PC-9 (cell line): ENCODE measurements around the gene MMAB.

Source experiments
- EZH2 ChIP-seq: fragments of 200-600 bp; sonication (generic); IDR thresholded peaks from 2 replicates; pipeline ENCODE4 v1.8.0; 2017; ENCODE audit warnings: antibody characterized with exemption, low read depth
- TF ChIP-seq, protein P1 (sequence below): fragments of 200-600 bp; sonication (generic); conservative IDR thresholded peaks from 2 replicates; pipeline ENCODE4 v1.6.1; 2017; ENCODE audit warnings: mixed run types, antibody characterized with exemption, mild to moderate bottlenecking, moderate library complexity

GRCh38 chr12:109594556-109595317 is 21.4 kb upstream of the MMAB start:
- TF ChIP-seq, protein P1, sequence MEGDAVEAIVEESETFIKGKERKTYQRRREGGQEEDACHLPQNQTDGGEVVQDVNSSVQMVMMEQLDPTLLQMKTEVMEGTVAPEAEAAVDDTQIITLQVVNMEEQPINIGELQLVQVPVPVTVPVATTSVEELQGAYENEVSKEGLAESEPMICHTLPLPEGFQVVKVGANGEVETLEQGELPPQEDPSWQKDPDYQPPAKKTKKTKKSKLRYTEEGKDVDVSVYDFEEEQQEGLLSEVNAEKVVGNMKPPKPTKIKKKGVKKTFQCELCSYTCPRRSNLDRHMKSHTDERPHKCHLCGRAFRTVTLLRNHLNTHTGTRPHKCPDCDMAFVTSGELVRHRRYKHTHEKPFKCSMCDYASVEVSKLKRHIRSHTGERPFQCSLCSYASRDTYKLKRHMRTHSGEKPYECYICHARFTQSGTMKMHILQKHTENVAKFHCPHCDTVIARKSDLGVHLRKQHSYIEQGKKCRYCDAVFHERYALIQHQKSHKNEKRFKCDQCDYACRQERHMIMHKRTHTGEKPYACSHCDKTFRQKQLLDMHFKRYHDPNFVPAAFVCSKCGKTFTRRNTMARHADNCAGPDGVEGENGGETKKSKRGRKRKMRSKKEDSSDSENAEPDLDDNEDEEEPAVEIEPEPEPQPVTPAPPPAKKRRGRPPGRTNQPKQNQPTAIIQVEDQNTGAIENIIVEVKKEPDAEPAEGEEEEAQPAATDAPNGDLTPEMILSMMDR = no peak
- TF ChIP-seq EZH2 = no peak
